A673 (cell line): ENCODE results near the gene TAP2. TPM values are rescaled to one million over a fixed set of nuclear protein-coding genes. Genes with fewer than 3 reads are reported as not detected.

Source experiments
- Bru-seq: library from RNA; stranded (reverse); fragments of 400-500 nt; gene quantifications from one replicate; lab custom pipeline; 2021; lab: Mats Ljungman, UMichigan
- BruChase-seq, 2 experiments: library from RNA; stranded (reverse); fragments of 400-500 nt; gene quantifications; one replicate each; lab custom pipeline; 2021; lab: Mats Ljungman, UMichigan
- BruUV-seq: library from RNA; stranded (reverse); fragments of 400-500 nt; replicated peaks from 2 replicates; lab custom pipeline; 2021; lab: Mats Ljungman, UMichigan
- CTCF ChIA-PET: fragments of 300-600 bp; sonication (Branson Sonifier 250); formaldehyde crosslinking; loops from one replicate; lab custom pipeline; 2022; ENCODE audit warnings: antibody characterized with exemption; lab: Charles Lee
- POLR2A ChIA-PET: fragments of 300-600 bp; sonication (Branson Sonifier 250); formaldehyde crosslinking; loops from one replicate; lab custom pipeline; 2022; ENCODE audit warnings: antibody characterized with exemption; ENCODE audit not compliant: low non-redundant PET; lab: Charles Lee
- DNase-seq: peaks from one replicate; pipeline ENCODE4 v3.0.0-alpha.2; 2015; ENCODE audit warnings: low spot score
- H3K27ac ChIP-seq: fragments of 200-600 bp; sonication (generic); 2 replicates; pipeline ENCODE4 v1.5.1; 2016; ENCODE audit warnings: mixed run types, low read depth, mild to moderate bottlenecking, mixed read lengths, antibody characterized with exemption, low read length; ENCODE audit not compliant: poor library complexity, severe bottlenecking
- H3K27me3 ChIP-seq: fragments of 200-600 bp; sonication (generic); replicated peaks from 2 replicates; pipeline ENCODE4 v1.6.1; 2017; ENCODE audit warnings: mixed run types, low read depth, mild to moderate bottlenecking, mixed read lengths, antibody characterized with exemption, low read length; ENCODE audit not compliant: insufficient read depth, poor library complexity
- H3K36me3 ChIP-seq: fragments of 200-600 bp; sonication (generic); 2 replicates; pipeline ENCODE4 v1.6.1; 2016; ENCODE audit warnings: mixed run types, mild to moderate bottlenecking, mixed read lengths, antibody characterized with exemption, low read length; ENCODE audit not compliant: insufficient read depth, poor library complexity, severe bottlenecking
- H3K4me1 ChIP-seq: fragments of 200-600 bp; sonication (generic); 2 replicates; pipeline ENCODE4 v1.6.1; 2017; ENCODE audit warnings: mixed run types, mild to moderate bottlenecking, mixed read lengths, antibody characterized with exemption, low read length; ENCODE audit not compliant: insufficient read depth, poor library complexity, severe bottlenecking
- H3K4me3 ChIP-seq: fragments of 200-600 bp; sonication (generic); 2 replicates; pipeline ENCODE4 v1.5.1; 2016; ENCODE audit warnings: low read depth, mixed run types, mild to moderate bottlenecking, mixed read lengths, low read length; ENCODE audit not compliant: poor library complexity, severe bottlenecking
- H3K9me3 ChIP-seq: fragments of 200-600 bp; sonication (generic); 2 replicates; pipeline ENCODE4 v1.6.1; 2016; ENCODE audit warnings: mixed run types, low read depth, mild to moderate bottlenecking, mixed read lengths, antibody characterized with exemption, low read length; ENCODE audit not compliant: poor library complexity, severe bottlenecking
- CTCF ChIP-seq: fragments of 300-800, 200-600 bp; sonication (generic); conservative IDR thresholded peaks from 2 replicates; pipeline ENCODE4 v1.5.1; 2017; ENCODE audit warnings: low read depth, mild to moderate bottlenecking, antibody characterized with exemption, low read length, moderate library complexity, mixed read lengths
- EZH2 ChIP-seq: fragments of 200-600 bp; sonication (generic); IDR thresholded peaks from 2 replicates; pipeline ENCODE4 v1.6.1; 2017; ENCODE audit warnings: borderline replicate concordance, low read depth, mild to moderate bottlenecking, mixed read lengths, antibody characterized with exemption, low read length; ENCODE audit not compliant: poor library complexity, severe bottlenecking
- intact Hi-C: fragments of 100-400 bp; cut with micrococcal nuclease; formaldehyde crosslinking; loops from one replicate; pipeline ENCODE4 v1.10.0; 2022; ENCODE audit not compliant: unreplicated experiment
- long read RNA-seq: library from polyadenylated mRNA; stranded (forward); transcript quantifications from one replicate; pipeline ENCODE4 v2.0.0, GENCODE V29; 2022
- total RNA-seq: library from RNA; stranded (reverse); gene quantifications from 2 replicates; pipeline ENCODE4 v1.2.3, GENCODE V29; 2021

TAP2 gene
- 39.2 and 46.5 TPM in 2 replicates for total RNA-seq
- percentile 72 among the genes with signal in this experiment for Bru-seq, nascent RNA
- percentile 92 among the genes with signal in this experiment for BruChase-seq, experiment 1, labeled RNA remaining after a 2-hour chase
- percentile 96 among the genes with signal in this experiment for BruChase-seq, experiment 2, labeled RNA remaining after a 6-hour chase
- long read RNA-seq, partial matches to known transcripts: 0 of 4 reads
- long read RNA-seq, other reads (novel, unspliced or antisense): 3 of 4 reads

- no peaks in the 10 kb centered on the region for H3K27me3 ChIP-seq
- peaks cover 9% of the 10 kb centered on the region for H3K4me1 ChIP-seq
- no TSS peak for BruUV-seq
- H3K4me3 ChIP-seq: peak within 1 kb of the TSS; percentile 88
- CTCF ChIA-PET: interaction anchor here (0.5 to 3.1 kb wide), 17 partner anchors 10 to 487 kb away, joined by 3 to 56 read pairs (median 7); partner anchors contain the start of genes PSMB9, TAP1 and WDR46
- peak within 1 kb of the TSS; percentile 91 for H3K27ac ChIP-seq
- peaks cover 3% of the 10 kb centered on the region for H3K36me3 ChIP-seq
- DNase-seq: peak; percentile 93
- H3K9me3 ChIP-seq: no peaks in the 10 kb centered on the region
- TF ChIP-seq EZH2: no peak
- peak; percentile 98 for TF ChIP-seq CTCF
- intact Hi-C loops: loop anchor here (1.0 kb wide), 2 partner anchors 15 to 30 kb away; partner anchors contain the start of gene TAP1
- POLR2A ChIA-PET: interaction anchor here (0.5 to 0.6 kb wide), 2 partner anchors 130 to 132 kb away, joined by 3 to 7 read pairs; partner anchors contain the start of gene BRD2
Observed at GRCh38 chr6:32838114-32838958, at the start of gene TAP2. TAP2 (minus strand) TSS chr6:32838739; CDS start chr6:32838233, 506 bp downstream.

- DNase-seq: no peak
- ChIA-PET CTCF (no interaction called here), POLR2A (no interaction called here)
- Histone ChIP-seq H3K9me3 (no peaks in the 10 kb centered on the region), H3K27ac (no peak overlapping the region), H3K36me3 (no peaks in the 10 kb centered on the region), H3K4me3 (no peak overlapping the region), H3K27me3 (no peaks in the 10 kb centered on the region), H3K4me1 (peaks cover 5% of the 10 kb centered on the region)
- TF ChIP-seq EZH2 (no peak), CTCF (no peak)
- intact Hi-C loops: loop anchor here (2.0 kb wide), 1 partner anchor 65 kb away; the partner anchor contains the start of gene HLA-DMA
- BruUV-seq: no TSS peak
Observed at GRCh38 chr6:32887616-32888015, 49.1 kb upstream of the TAP2 start.

- CTCF ChIA-PET: interaction anchor here (0.7 to 2.2 kb wide), 4 partner anchors 12 to 97 kb away, joined by 3 to 20 read pairs (median 6); partner anchors contain the start of gene TAP2
- POLR2A ChIA-PET: interaction anchor here (0.7 kb wide), 1 partner anchor 94 kb away, joined by 3 read pairs; no protein-coding TSS in a partner anchor
- intact Hi-C loops: loop anchor here (2.0 kb wide), 1 partner anchor 66 kb away; the partner anchor contains the start of gene HLA-DMA
- DNase-seq: peak; percentile 55
- TF ChIP-seq EZH2: no peak
- TF ChIP-seq CTCF: no peak
- Histone ChIP-seq H3K36me3 (no peaks in the 10 kb centered on the region), H3K4me1 (peaks cover 5% of the 10 kb centered on the region), H3K4me3 (no peak overlapping the region), H3K27me3 (no peaks in the 10 kb centered on the region), H3K9me3 (no peaks in the 10 kb centered on the region), H3K27ac (no peak overlapping the region)
- no TSS peak for BruUV-seq
Observed at GRCh38 chr6:32886681-32887383, 48.3 kb upstream of the TAP2 start.
